ENCODE measurements around the gene KRT78. TPM values are rescaled to one million over a fixed set of nuclear protein-coding genes. Genes with fewer than 3 reads are reported as not detected.

Gene KRT78
- total and polyA plus RNA-seq, 8 donors = 0.14 to 0.21 (median 0.14) TPM; not detected in 5

DNA sequence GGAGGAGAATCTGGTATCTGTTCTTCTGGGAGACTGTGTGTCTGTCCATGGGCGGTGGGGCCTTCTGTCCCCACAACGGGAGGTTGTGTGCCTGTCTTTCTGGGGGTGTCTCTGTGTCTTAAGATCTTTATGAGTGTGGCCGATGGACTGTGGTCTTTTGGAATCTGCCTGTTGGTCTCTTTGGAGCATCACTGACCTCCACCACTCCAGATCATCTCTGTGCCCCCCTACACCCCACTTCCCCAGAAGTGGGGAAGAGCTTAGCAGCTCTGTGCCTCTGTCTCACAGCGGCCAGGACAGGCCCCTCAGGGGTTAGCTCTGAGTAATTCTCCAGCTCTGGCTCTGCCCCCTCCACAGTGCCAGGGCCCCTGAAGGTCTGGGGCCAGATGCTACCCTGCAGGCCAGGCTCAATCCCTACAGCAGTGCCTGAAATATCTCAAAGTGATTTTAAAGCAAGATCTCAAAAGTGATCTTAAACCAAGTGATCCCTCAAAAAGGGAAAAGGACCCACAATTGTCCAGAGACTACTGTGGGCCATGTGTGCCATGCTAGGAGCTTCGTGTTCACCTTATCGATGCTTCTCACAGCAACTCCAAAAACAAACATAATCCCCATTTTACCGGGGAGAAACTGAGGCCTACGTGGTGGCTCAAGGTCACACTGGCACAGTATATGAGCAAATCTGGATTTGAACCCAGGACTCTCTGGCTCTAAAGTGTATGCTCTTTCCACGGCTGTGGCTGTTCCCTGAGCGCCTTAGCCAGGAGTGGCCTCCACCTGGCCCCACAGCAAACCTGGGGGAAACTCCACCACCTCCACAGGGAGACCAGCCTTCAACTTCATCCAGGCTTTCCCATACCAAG, 26.0 kb upstream of the KRT78 start:
- H3K4me3 ChIP-seq = peak overlapping the region in 1 of 2 donors; percentile 32
- no peak for ATAC-seq
- no peaks in the 10 kb centered on the region for H3K36me3 ChIP-seq
- peaks cover 0 to 13% of the 10 kb centered on the region in 2 donors for H3K27me3 ChIP-seq
- peak overlapping the region; percentile 47 to 88 for H3K27ac ChIP-seq
- DNase-seq = no peak
- intact Hi-C loops (cut with DNase I) = loop anchor here in 1 of 2 donors (5.0 kb wide), 1 partner anchor 293 kb away; no protein-coding TSS in a partner anchor
- no peaks in the 10 kb centered on the region for H3K9me3 ChIP-seq
- H3K4me1 ChIP-seq = peaks cover 24 to 51% of the 10 kb centered on the region in 2 donors
- TF ChIP-seq, protein P1, sequence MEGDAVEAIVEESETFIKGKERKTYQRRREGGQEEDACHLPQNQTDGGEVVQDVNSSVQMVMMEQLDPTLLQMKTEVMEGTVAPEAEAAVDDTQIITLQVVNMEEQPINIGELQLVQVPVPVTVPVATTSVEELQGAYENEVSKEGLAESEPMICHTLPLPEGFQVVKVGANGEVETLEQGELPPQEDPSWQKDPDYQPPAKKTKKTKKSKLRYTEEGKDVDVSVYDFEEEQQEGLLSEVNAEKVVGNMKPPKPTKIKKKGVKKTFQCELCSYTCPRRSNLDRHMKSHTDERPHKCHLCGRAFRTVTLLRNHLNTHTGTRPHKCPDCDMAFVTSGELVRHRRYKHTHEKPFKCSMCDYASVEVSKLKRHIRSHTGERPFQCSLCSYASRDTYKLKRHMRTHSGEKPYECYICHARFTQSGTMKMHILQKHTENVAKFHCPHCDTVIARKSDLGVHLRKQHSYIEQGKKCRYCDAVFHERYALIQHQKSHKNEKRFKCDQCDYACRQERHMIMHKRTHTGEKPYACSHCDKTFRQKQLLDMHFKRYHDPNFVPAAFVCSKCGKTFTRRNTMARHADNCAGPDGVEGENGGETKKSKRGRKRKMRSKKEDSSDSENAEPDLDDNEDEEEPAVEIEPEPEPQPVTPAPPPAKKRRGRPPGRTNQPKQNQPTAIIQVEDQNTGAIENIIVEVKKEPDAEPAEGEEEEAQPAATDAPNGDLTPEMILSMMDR (IDR thresholded peaks at IDR 0.05) = no peak

DNA sequence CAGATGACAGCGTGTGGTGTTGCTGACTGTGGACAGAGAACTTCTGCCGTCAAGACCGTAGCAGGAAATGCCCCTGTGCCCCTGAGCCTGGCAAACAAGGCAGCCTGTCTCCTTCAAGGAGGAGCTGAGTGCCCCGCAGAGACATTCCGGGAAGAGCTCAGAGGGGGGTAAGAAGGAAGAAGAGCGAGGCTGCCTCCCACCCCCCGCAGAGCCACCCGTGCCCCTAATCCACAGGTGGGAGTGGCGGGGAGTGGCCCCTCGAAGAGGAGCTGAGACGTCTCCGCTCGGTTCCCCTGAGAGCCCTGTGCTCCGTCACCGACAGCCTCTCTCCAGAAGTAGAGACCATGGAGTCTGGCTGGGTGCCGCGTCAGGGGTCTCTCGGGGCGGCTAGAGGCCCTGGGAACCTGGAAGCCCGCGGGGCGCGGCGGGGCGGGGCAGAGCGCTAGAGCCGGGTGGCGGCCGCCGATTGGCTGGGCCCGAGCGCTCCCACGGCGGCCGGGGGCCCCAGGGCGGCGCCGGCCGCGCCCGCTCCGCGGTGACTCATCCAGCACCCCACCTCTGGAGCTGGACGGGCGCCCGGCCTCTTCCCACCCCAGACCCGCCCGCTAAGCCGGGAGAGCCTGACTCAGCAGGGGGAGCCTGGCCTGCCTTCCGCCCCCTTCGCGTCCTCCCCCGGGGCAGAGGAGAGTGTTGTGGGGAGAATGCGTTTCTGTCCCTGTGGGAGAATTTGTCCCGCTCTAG, 25.2 kb upstream of the KRT78 start:
- Histone ChIP-seq H3K27ac (peak overlapping the region; percentile 59 to 88), H3K27me3 (peaks cover 0 to 6% of the 10 kb centered on the region in 2 donors), H3K36me3 (no peaks in the 10 kb centered on the region), H3K4me3 (peak overlapping the region; percentile 32 to 38), H3K9me3 (no peaks in the 10 kb centered on the region), H3K4me1 (peaks cover 21 to 43% of the 10 kb centered on the region in 2 donors)
- intact Hi-C loops (cut with DNase I) = no loop called here
- DNase-seq = peak in 3 of 4 donors; percentile 75 to 95 (median 91)
- peak; percentile 81 for ATAC-seq
- TF ChIP-seq, protein P1 (IDR thresholded peaks at IDR 0.05) = no peak

DNA sequence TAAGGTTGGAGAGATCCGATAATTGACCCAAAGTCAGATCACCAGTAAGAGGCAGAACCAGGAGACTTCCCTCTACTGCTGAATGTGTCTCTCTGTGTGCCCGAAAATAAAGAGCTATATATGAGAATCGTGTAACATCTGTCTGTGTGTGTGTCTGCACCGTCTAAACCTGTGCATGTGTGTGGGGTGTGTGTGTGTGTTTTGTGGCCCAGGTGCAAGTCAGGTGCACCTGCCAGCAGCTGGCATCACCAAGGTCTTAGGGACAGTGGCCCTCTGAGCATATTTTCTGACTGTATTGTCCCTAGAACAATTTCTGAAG, 24.7 kb upstream of the KRT78 start:
- intact Hi-C loops (cut with DNase I) = no loop called here
- ATAC-seq (no peak), DNase-seq (no peak)
- Histone ChIP-seq H3K4me3 (peak overlapping the region in 1 of 2 donors; percentile 32), H3K4me1 (peaks cover 21 to 41% of the 10 kb centered on the region in 2 donors), H3K27ac (peak overlapping the region in 1 of 2 donors; percentile 88), H3K27me3 (peaks cover 0 to 5% of the 10 kb centered on the region in 2 donors), H3K9me3 (no peaks in the 10 kb centered on the region), H3K36me3 (no peaks in the 10 kb centered on the region)
- TF ChIP-seq, protein P1 (IDR thresholded peaks at IDR 0.05) = no peak

DNA sequence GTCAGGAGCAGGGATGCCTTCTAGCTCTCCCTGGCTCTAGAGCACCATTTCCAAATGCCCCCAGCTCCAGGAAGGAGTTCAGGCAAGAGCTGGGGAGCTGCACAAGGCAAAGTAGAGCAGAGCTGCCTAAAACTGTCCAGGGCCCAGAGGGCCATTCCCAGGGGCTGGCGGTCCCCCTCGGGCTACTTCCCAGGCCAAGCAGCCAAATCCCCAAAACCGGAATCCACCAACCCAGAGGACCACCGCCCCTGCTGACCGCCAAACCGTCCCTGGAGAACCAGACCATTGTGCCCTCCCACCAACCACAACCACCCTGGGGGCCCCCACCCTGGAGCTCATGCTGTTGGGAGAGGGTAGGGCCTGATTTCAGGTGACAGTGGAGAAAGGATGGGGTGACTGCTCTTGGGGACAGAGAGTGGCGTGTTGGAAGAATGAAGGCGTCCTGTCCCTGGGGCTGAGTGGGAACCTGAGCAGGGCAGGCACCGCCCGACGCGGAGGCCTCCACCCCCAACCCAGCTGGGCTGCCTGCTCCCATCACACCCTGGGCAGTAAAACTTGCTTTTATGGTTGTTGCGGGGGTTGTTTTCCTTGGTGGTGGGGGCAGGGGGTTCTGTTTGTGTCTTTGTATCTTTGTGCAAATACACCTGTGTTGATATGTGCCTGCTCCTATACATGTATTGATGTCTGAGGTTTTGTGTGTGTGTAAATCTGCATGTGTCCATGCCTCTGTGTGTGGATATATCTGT, 24.0 kb upstream of the KRT78 start:
- ATAC-seq = no peak
- Histone ChIP-seq H3K9me3 (no peaks in the 10 kb centered on the region), H3K4me1 (peaks cover 21 to 41% of the 10 kb centered on the region in 2 donors), H3K36me3 (no peaks in the 10 kb centered on the region), H3K27ac (no peak overlapping the region), H3K27me3 (peaks cover 0 to 5% of the 10 kb centered on the region in 2 donors), H3K4me3 (no peak overlapping the region)
- DNase-seq = no peak
- intact Hi-C loops (cut with DNase I) = no loop called here
- TF ChIP-seq, protein P1 (IDR thresholded peaks at IDR 0.05) = no peak

All from left lung (tissue), 10 donors.